Osteocyte (in vitro differentiated cells): ENCODE data around the gene ADGRF4. TPM values are rescaled to one million over a fixed set of nuclear protein-coding genes. Genes with fewer than 3 reads are reported as not detected.

Source experiments
- DNase-seq: peaks from one replicate; pipeline ENCODE4 v3.0.0; 2021; ENCODE audit warnings: mixed read lengths; ENCODE audit not compliant: unreplicated experiment; ENCODE audit errors: extremely low spot score
- H3K27ac Mint-ChIP-seq: one replicate; pipeline ENCODE4 v1.8.0; 2021; ENCODE audit warnings: mild to moderate bottlenecking, mixed read lengths; ENCODE audit not compliant: unreplicated experiment
- H3K27me3 Mint-ChIP-seq: one replicate; pipeline ENCODE4 v1.8.0; 2021; ENCODE audit warnings: mixed read lengths; ENCODE audit not compliant: unreplicated experiment
- H3K36me3 Mint-ChIP-seq: one replicate; pipeline ENCODE4 v1.8.0; 2021; ENCODE audit warnings: mixed read lengths; ENCODE audit not compliant: unreplicated experiment
- H3K4me1 Mint-ChIP-seq: one replicate; pipeline ENCODE4 v1.8.0; 2021; ENCODE audit warnings: mixed read lengths; ENCODE audit not compliant: unreplicated experiment
- H3K4me3 Mint-ChIP-seq: one replicate; pipeline ENCODE4 v1.8.0; 2021; ENCODE audit warnings: mild to moderate bottlenecking, moderate library complexity, mixed read lengths; ENCODE audit not compliant: unreplicated experiment
- H3K9me3 Mint-ChIP-seq: one replicate; pipeline ENCODE4 v1.8.0; 2021; ENCODE audit warnings: mixed read lengths; ENCODE audit not compliant: unreplicated experiment
- CTCF ChIP-seq: fragments of 200-600 bp; sonication (generic); IDR thresholded peaks from 2 replicates; pipeline ENCODE4 v1.5.0; 2021; ENCODE audit warnings: antibody characterized with exemption, mild to moderate bottlenecking, moderate library complexity
- total RNA-seq: library from RNA; stranded (reverse); gene quantifications from 2 replicates; pipeline ENCODE4 v1.2.1, GENCODE V29; 2021

ADGRF4 gene
- total RNA-seq, 1 donor from 2014 or later, result not detected

DNA sequence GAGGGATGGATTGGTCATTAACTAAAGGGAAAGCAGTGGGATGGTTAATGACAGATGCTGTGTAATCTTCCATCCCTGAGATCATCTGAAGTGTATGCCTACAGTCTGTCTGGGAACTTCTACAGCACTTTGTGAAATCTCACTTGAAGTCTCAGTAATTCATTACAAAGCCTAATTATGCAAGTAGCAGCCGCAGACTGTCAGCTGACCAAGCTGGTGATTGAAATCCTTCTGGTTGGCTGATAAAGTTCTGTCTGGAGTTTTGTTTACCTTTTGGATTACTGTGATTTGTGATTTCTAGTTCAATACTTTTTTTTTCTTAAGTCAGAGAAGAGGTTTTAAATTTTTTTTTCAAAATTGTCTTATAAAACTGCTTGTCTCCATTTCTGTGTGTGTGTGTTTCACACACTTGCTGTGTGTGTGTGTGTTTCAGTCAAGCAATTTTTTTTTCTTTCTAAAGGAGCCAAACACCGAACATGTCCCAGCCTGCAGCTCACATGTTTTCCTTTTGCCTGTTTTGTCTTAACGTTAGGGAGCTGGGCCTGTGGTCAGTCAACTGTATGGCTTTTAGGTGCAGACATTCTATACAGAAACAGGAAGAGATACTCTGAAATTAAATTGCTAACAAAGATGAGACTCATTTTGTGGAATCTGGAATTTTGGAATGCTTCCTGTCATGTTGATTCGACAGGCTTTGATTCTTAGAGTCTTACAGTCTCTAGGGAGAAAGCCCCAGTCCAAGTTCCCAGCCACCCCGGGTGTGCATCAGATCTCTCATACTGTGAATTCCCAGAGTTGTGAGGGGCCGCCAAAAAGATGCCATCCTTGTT is 28.5 kb upstream of the ADGRF4 start:
- Mint-ChIP-seq H3K4me3 (peak overlapping the region; percentile 19), H3K27me3 (no peaks in the 10 kb centered on the region), H3K36me3 (no peaks in the 10 kb centered on the region), H3K4me1 (peaks cover 16% of the 10 kb centered on the region), H3K27ac (peak overlapping the region; percentile 23), H3K9me3 (no peaks in the 10 kb centered on the region)
- DNase-seq, result no peak
- TF ChIP-seq CTCF, result no peak

- Mint-ChIP-seq H3K4me3 (no peak overlapping the region), H3K36me3 (no peaks in the 10 kb centered on the region), H3K27ac (no peak overlapping the region), H3K27me3 (no peaks in the 10 kb centered on the region), H3K4me1 (peaks cover 16% of the 10 kb centered on the region), H3K9me3 (no peaks in the 10 kb centered on the region)
- no peak for DNase-seq
- no peak for TF ChIP-seq CTCF
Observed at GRCh38 chr6:47670851-47671250, 27.5 kb upstream of the ADGRF4 start.

DNA sequence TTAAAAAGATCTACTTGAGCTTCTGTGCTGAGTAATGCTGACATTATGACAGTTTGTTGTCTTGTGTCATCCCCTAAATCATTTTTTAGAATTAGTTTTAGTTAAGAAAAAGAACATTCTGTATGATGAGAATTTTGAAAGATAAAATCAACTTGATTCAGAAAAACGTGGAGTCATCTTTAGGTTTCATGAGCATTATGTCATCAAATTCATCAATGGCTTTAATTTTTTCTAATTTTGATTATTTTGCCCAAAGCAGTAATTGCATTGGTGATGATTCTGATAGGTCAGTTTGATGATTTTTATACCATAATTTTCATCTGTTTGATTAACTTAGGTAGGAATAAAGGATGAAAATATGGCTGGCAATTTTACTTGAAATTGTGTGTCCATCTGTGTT is 26.6 kb upstream of the ADGRF4 start:
- no peak for DNase-seq
- no peak overlapping the region for H3K4me3 Mint-ChIP-seq
- no peak overlapping the region for H3K27ac Mint-ChIP-seq
- H3K4me1 Mint-ChIP-seq, result peaks cover 16% of the 10 kb centered on the region
- H3K36me3 Mint-ChIP-seq, result no peaks in the 10 kb centered on the region
- TF ChIP-seq CTCF, result no peak
- peaks cover 3% of the 10 kb centered on the region for H3K27me3 Mint-ChIP-seq
- H3K9me3 Mint-ChIP-seq, result no peaks in the 10 kb centered on the region

DNA sequence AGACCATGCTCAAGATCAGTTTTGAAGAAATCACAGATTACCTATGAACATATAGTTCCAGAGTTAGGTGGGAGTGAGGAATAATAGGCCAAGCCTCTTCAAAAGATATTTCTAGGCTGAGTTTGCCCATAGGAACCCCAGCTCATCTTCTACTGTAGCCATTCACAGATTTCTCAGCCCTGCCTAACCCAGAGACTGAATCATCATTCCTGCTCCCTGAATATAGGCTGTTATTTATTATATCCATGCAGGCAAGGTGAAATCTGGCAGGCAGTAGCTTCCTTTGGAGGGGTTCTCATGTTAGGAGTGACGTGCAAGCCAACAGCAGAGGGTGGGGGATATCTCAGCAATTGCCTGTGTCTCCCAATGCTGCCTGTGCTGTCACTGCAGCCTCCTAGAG is 25.6 kb upstream of the ADGRF4 start:
- no peak overlapping the region for H3K27ac Mint-ChIP-seq
- no peak for DNase-seq
- TF ChIP-seq CTCF, result no peak

DNA sequence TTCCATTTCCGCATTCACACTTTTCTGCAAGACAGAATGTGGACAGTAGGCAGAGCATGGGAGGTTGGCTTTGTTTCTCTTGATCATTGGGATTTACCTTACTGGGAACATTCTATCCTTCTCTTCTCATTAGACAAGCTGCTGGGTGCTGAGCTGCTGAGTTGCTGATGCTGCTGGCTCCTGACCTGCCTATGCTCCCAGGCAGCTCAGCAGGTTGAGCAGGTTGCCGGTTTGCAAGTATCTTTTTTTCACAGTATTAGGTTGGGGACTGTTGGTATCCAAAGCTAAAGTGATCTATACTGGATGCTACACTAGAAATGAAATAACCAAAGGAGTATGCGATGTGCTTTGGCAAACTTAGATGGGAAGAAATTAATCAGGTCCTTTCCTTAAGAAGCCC is 23.7 kb upstream of the ADGRF4 start:
- TF ChIP-seq CTCF, result no peak
- peaks cover 11% of the 10 kb centered on the region for H3K4me1 Mint-ChIP-seq
- no peak overlapping the region for H3K4me3 Mint-ChIP-seq
- H3K36me3 Mint-ChIP-seq, result no peaks in the 10 kb centered on the region
- peaks cover 3% of the 10 kb centered on the region for H3K27me3 Mint-ChIP-seq
- H3K9me3 Mint-ChIP-seq, result no peaks in the 10 kb centered on the region
- DNase-seq, result no peak
- no peak overlapping the region for H3K27ac Mint-ChIP-seq

More for the DNA sequence above, 25.6 kb upstream of the ADGRF4 start:
- H3K36me3 Mint-ChIP-seq, result no peaks in the 10 kb centered on the region
- no peaks in the 10 kb centered on the region for H3K9me3 Mint-ChIP-seq
- no peak overlapping the region for H3K4me3 Mint-ChIP-seq
- peaks cover 3% of the 10 kb centered on the region for H3K27me3 Mint-ChIP-seq
- H3K4me1 Mint-ChIP-seq, result peaks cover 16% of the 10 kb centered on the region
